Osteocyte (in vitro differentiated cells): Measurements from ENCODE around the gene WBP1L. TPM values are rescaled to one million over a fixed set of nuclear protein-coding genes. Genes with fewer than 3 reads are reported as not detected.
"Not testable (repeated sequence)": the region's sequence is repeated elsewhere in the genome, so short reads cannot be mapped to it uniquely, and the experiment has no call there.

Experiments
- DNase-seq: peaks from one replicate; pipeline ENCODE4 v3.0.0; 2021; ENCODE audit warnings: mixed read lengths; ENCODE audit not compliant: unreplicated experiment; ENCODE audit errors: extremely low spot score
- H3K27ac Mint-ChIP-seq: one replicate; pipeline ENCODE4 v1.8.0; 2021; ENCODE audit warnings: mild to moderate bottlenecking, mixed read lengths; ENCODE audit not compliant: unreplicated experiment
- H3K27me3 Mint-ChIP-seq: one replicate; pipeline ENCODE4 v1.8.0; 2021; ENCODE audit warnings: mixed read lengths; ENCODE audit not compliant: unreplicated experiment
- H3K36me3 Mint-ChIP-seq: one replicate; pipeline ENCODE4 v1.8.0; 2021; ENCODE audit warnings: mixed read lengths; ENCODE audit not compliant: unreplicated experiment
- H3K4me1 Mint-ChIP-seq: one replicate; pipeline ENCODE4 v1.8.0; 2021; ENCODE audit warnings: mixed read lengths; ENCODE audit not compliant: unreplicated experiment
- H3K4me3 Mint-ChIP-seq: one replicate; pipeline ENCODE4 v1.8.0; 2021; ENCODE audit warnings: mild to moderate bottlenecking, moderate library complexity, mixed read lengths; ENCODE audit not compliant: unreplicated experiment
- H3K9me3 Mint-ChIP-seq: one replicate; pipeline ENCODE4 v1.8.0; 2021; ENCODE audit warnings: mixed read lengths; ENCODE audit not compliant: unreplicated experiment
- total RNA-seq: library from RNA; stranded (reverse); gene quantifications from 2 replicates; pipeline ENCODE4 v1.2.1, GENCODE V29; 2021
- TF ChIP-seq, protein P1 (sequence below): fragments of 200-600 bp; sonication (generic); IDR thresholded peaks from 2 replicates; pipeline ENCODE4 v1.5.0; 2021; ENCODE audit warnings: antibody characterized with exemption, mild to moderate bottlenecking, moderate library complexity

WBP1L gene
- total RNA-seq, 1 donor from 2014 or later, result 66.7 TPM

DNA sequence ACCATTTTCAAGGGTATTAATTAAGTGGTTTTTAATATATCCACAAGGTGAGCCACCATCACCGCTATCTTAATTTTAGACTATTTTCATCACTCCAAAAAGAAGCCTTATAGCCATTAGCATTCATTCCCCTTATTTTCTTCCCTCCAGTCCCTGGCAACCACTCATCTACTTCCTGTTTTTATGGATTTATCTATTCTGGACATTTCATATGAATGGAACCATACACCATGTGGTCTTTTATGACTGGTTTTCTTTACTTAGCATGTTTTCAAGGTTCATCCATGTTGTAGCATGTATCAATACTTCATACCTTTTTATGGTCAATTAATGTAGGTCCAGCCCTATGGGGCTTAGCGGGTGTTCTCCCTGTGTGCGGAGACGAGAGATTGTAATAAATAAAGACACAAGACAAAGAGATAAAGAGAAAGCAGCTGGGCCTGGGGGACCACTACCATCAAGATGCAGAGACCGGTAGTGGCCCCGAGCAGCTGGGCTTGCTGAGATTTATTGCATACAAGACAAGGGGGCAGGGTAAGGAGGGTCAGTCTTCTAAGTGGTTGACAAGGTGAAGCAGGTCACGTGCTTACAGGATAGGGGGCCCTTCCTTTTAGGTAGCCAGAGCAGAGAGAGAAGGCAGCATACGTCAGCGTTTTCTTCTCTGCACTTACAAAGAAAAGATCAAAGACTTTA is 14.6 kb downstream of the WBP1L start:
- Mint-ChIP-seq H3K36me3 (peaks cover 11% of the 10 kb centered on the region), H3K27ac (no peak overlapping the region), H3K27me3 (no peaks in the 10 kb centered on the region), H3K4me1 (peaks cover 46% of the 10 kb centered on the region), H3K4me3 (no peak overlapping the region), H3K9me3 (no peaks in the 10 kb centered on the region)
- TF ChIP-seq, protein P1, sequence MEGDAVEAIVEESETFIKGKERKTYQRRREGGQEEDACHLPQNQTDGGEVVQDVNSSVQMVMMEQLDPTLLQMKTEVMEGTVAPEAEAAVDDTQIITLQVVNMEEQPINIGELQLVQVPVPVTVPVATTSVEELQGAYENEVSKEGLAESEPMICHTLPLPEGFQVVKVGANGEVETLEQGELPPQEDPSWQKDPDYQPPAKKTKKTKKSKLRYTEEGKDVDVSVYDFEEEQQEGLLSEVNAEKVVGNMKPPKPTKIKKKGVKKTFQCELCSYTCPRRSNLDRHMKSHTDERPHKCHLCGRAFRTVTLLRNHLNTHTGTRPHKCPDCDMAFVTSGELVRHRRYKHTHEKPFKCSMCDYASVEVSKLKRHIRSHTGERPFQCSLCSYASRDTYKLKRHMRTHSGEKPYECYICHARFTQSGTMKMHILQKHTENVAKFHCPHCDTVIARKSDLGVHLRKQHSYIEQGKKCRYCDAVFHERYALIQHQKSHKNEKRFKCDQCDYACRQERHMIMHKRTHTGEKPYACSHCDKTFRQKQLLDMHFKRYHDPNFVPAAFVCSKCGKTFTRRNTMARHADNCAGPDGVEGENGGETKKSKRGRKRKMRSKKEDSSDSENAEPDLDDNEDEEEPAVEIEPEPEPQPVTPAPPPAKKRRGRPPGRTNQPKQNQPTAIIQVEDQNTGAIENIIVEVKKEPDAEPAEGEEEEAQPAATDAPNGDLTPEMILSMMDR, result no peak
- DNase-seq, result no peak

DNA sequence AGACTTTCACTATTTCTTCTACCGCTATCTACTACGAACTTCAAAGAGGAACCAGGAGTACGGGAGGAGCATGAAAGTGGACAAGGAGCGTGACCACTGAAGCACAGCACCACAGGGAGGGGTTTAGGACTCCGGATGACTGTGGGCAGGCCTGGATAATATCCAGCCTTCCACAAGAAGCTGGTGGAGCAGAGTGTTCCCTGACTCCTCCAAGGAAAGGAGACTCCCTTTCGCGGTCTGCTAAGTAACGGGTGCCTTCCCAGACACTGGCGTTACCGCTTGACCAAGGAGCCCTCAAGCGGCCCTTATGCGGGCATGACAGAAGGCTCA is 15.2 kb downstream of the WBP1L start:
- H3K27me3 Mint-ChIP-seq, H3K9me3 Mint-ChIP-seq, DNase-seq, H3K27ac Mint-ChIP-seq, H3K4me3 Mint-ChIP-seq: not testable (repeated sequence)
- peaks cover 45% of the 10 kb centered on the region for H3K4me1 Mint-ChIP-seq
- peaks cover 13% of the 10 kb centered on the region for H3K36me3 Mint-ChIP-seq

DNA sequence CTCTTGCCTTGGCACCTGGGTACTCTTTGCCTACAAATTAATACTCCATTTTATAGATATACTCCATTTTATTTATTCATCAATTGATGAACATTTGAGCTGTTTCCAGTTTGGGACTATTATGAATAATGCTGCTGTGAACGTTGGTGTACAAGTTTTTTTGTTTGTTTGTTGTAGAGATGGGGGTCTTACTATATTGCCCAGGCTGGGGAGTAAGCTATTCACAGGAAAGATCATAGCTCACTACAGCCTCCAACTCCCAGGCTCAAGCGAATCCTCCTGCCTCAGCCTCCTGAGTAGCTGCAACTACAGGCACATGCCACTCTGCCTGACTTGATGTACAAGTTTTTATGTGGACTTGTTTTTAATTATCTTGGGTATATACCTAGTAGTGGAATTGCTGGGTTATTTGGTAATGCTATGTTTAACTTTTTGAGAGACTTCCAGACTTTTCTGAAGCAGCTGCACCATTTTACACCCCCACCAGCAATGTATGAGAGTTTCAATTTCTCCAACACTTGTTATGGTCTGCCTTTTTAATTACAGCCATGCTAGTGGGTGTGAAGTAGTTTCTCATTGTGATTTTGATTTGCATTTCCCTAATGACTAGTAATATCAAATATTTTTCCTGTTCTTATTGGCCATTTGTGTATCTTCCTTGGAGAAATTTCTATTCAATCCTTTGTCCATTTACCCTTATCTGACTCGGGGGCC is 15.9 kb downstream of the WBP1L start:
- no peak overlapping the region for H3K27ac Mint-ChIP-seq
- no peaks in the 10 kb centered on the region for H3K9me3 Mint-ChIP-seq
- TF ChIP-seq, protein P1, result no peak
- no peaks in the 10 kb centered on the region for H3K27me3 Mint-ChIP-seq
- no peak overlapping the region for H3K4me3 Mint-ChIP-seq
- no peak for DNase-seq
- peaks cover 47% of the 10 kb centered on the region for H3K4me1 Mint-ChIP-seq
- H3K36me3 Mint-ChIP-seq, result peaks cover 17% of the 10 kb centered on the region

DNA sequence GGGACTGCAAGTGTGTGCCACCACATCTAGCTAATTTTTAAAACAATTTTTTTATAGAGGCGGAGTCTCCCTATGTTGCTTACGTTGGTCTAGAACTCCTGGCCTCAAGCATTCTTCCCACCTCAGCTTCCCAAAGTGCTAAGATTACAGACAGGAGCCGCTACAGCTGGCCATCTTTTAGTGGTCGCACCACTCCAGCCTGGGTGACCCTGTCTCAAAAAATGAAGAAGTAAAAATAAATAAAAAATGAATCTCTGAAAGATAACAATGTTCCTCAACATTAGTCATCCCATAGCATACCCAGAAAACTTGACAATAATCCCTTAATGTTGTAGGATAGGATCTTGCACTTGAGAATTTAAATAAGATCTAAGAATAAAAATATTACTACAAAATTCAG is 18.2 kb downstream of the WBP1L start:
- H3K27me3 Mint-ChIP-seq, result no peaks in the 10 kb centered on the region
- H3K4me1 Mint-ChIP-seq, result peaks cover 63% of the 10 kb centered on the region
- H3K27ac Mint-ChIP-seq, result no peak overlapping the region
- no peak for DNase-seq
- H3K4me3 Mint-ChIP-seq, result no peak overlapping the region
- no peaks in the 10 kb centered on the region for H3K9me3 Mint-ChIP-seq
- peaks cover 14% of the 10 kb centered on the region for H3K36me3 Mint-ChIP-seq
- TF ChIP-seq, protein P1, result no peak

DNA sequence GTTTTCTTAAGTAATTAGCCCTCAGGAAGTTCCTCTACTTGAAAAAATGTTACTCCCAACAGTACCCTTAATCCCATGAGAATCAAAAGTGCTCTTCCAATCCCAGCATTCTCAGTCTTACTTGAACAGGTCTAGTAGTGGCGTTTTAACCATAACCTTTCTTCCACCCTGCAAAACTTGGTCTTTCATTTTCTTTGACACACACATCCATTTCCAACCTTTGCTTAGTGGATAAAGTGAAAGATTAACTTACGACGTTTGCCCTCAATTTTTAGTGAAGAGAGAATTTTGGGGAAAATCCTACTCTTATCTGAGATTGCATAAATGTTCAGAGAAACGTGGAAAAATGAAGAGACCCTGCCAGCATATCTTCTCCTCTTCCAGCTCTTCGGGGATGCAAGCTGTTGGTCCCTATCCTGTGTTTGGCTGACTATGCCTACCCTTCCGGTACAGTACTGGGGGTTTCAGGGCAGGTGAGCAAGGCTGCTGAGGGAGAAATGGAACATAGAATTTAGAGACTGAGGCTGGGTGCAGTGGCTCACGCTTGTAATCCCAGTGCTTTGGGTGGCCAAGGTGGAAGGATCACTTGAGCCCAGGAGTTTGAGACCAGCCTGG is 18.8 kb downstream of the WBP1L start:
- Mint-ChIP-seq H3K4me1 (peaks cover 63% of the 10 kb centered on the region), H3K27ac (no peak overlapping the region), H3K36me3 (peaks cover 14% of the 10 kb centered on the region), H3K4me3 (no peak overlapping the region), H3K9me3 (no peaks in the 10 kb centered on the region), H3K27me3 (no peaks in the 10 kb centered on the region)
- TF ChIP-seq, protein P1, result no peak
- no peak for DNase-seq
